Stimulated activated naive CD8-positive, alpha-beta T cell treated with anti-CD3 and anti-CD28 coated beads, Interleukin-15, Interleukin-2, amounts not matched to agents 100 ng/mL and 50 ng/mL, for 24 hours (primary cell): ENCODE measurements around the gene KCTD10.

Experiments
- H3K27ac Mint-ChIP-seq: one replicate; pipeline ENCODE4 v1.8.0; 2021; ENCODE audit warnings: mild to moderate bottlenecking, mixed read lengths
- H3K27me3 Mint-ChIP-seq: one replicate; pipeline ENCODE4 v1.8.0; 2021; ENCODE audit warnings: mixed read lengths
- H3K36me3 Mint-ChIP-seq: one replicate; pipeline ENCODE4 v1.8.0; 2021; ENCODE audit warnings: low read depth, mixed read lengths
- H3K4me1 Mint-ChIP-seq: one replicate; pipeline ENCODE4 v1.8.0; 2021; ENCODE audit warnings: low read depth, mixed read lengths
- H3K4me3 Mint-ChIP-seq: one replicate; pipeline ENCODE4 v1.8.0; 2021; ENCODE audit warnings: mild to moderate bottlenecking, mixed read lengths
- H3K9me3 Mint-ChIP-seq: one replicate; pipeline ENCODE4 v1.8.0; 2021; ENCODE audit warnings: mixed read lengths

KCTD10 gene

GRCh38 chr12:109502332-109502731, 25.2 kb upstream of the KCTD10 start:
- peaks cover 80% of the 10 kb centered on the region for H3K36me3 Mint-ChIP-seq
- H3K4me3 Mint-ChIP-seq = no peak overlapping the region
- H3K27me3 Mint-ChIP-seq = no peaks in the 10 kb centered on the region
- H3K4me1 Mint-ChIP-seq = no peaks in the 10 kb centered on the region
- H3K9me3 Mint-ChIP-seq = no peaks in the 10 kb centered on the region
- no peak overlapping the region for H3K27ac Mint-ChIP-seq

GRCh38 chr12:109501299-109501698, 24.2 kb upstream of the KCTD10 start:
- Mint-ChIP-seq H3K36me3 (peaks cover 74% of the 10 kb centered on the region), H3K4me3 (no peak overlapping the region), H3K9me3 (no peaks in the 10 kb centered on the region), H3K27me3 (no peaks in the 10 kb centered on the region), H3K27ac (no peak overlapping the region), H3K4me1 (no peaks in the 10 kb centered on the region)

DNA sequence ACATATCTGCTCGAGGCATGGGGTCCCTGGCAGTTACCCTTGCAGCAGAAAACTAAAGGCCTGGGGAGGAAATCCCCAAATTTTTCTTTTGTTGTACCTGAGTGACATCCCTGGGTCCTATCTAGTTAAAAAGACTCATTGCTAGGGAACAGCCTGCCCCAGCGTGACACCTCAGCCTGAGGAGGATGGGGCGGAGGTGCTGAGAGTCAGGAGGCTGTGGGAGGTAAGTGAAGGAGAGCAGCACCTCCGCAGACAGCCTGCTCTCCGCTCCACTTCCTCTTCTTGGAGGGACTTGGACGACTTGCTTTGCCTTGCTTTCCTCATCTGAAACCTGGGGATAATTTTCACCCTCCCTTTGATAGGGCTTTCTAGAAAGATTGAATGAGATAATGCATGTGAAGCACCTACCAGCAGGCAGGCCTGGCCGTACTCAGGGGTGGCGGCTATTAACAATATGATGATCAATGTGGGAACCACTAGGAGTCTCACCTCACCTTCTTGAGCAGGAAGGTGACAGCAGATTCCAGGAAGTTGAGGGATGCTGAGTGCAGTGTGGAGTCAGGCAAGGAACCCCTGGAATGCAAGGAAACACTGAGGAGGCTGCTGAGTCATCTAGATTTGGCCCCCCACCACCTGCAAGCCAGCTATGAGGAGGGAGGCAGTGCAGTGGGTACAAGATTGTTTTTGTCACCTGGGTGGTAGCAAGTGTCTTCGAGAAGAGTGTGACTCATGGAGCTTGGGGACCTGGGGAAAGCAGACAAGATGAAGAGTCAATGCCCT, 23.5 kb upstream of the KCTD10 start:
- Mint-ChIP-seq H3K4me1 (no peaks in the 10 kb centered on the region), H3K9me3 (no peaks in the 10 kb centered on the region), H3K36me3 (peaks cover 77% of the 10 kb centered on the region), H3K27me3 (no peaks in the 10 kb centered on the region), H3K4me3 (no peak overlapping the region), H3K27ac (no peak overlapping the region)

DNA sequence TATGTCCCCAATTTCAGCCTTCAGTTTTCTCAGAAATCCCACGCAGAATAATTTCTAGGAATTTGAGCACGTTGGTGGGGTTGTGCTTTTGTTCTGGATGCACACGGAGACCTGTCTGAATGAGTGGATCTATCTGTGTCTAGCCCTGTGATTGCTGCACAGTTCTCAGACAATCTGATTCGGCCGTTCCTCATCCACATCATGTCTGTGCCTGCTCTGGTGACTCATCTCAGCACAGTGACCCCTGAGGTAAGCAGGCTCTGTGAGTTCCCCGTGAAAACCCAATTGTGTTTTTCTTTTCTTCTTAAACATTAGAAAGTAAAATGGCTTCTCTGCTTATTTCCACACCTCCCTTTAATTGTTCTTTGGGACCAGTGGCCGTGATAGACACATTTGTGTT, 20.6 kb upstream of the KCTD10 start:
- H3K9me3 Mint-ChIP-seq = no peaks in the 10 kb centered on the region
- no peaks in the 10 kb centered on the region for H3K27me3 Mint-ChIP-seq
- H3K4me1 Mint-ChIP-seq = no peaks in the 10 kb centered on the region
- no peak overlapping the region for H3K4me3 Mint-ChIP-seq
- peaks cover 74% of the 10 kb centered on the region for H3K36me3 Mint-ChIP-seq
- H3K27ac Mint-ChIP-seq = no peak overlapping the region

DNA sequence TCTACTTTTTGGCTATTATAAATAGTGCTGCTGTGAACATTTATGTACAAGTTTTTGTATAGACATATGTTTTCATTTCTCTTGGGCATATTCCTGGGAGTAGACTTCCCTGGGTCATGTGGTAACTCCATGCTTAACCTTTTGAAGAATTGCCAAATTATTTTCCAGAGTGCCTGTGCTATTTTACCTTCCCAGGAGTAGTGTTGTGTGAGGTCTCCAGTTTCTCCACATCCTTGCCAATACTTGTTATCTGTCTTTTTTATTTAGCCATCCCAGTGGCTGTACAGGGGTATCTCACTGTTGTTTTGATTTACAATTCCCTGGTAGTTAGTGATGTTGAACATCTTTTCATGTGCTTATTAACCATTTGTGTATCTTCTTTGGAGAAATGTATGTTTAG, 19.2 kb upstream of the KCTD10 start:
- H3K9me3 Mint-ChIP-seq = no peaks in the 10 kb centered on the region
- H3K36me3 Mint-ChIP-seq = peaks cover 67% of the 10 kb centered on the region
- H3K27ac Mint-ChIP-seq = no peak overlapping the region
- no peaks in the 10 kb centered on the region for H3K27me3 Mint-ChIP-seq
- no peaks in the 10 kb centered on the region for H3K4me1 Mint-ChIP-seq
- H3K4me3 Mint-ChIP-seq = no peak overlapping the region

DNA sequence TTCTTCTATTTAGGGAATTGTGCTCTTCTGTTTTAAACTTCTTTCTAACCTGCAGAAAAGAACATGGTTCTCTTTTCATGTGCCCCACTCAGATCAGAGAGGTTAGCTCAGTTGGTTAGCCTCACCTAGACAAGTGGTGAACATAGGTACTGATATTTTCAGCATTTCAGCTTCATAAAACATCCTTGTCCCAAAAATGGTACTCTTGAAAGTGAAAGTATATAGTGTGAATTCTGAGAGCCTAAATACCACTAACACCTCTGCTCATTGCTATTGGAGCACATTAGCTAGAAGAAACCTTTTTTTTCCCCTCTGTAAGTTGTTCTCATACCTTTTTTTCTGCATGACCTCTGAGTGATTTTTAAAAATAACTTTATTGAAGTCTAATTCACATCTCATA, 17.9 kb upstream of the KCTD10 start:
- Mint-ChIP-seq H3K27me3 (no peaks in the 10 kb centered on the region), H3K36me3 (peaks cover 61% of the 10 kb centered on the region), H3K4me1 (no peaks in the 10 kb centered on the region), H3K4me3 (no peak overlapping the region), H3K9me3 (no peaks in the 10 kb centered on the region), H3K27ac (no peak overlapping the region)

- H3K4me1 Mint-ChIP-seq = no peaks in the 10 kb centered on the region
- H3K9me3 Mint-ChIP-seq = no peaks in the 10 kb centered on the region
- H3K4me3 Mint-ChIP-seq = no peak overlapping the region
- H3K27me3 Mint-ChIP-seq = no peaks in the 10 kb centered on the region
- H3K27ac Mint-ChIP-seq = no peak overlapping the region
- peaks cover 61% of the 10 kb centered on the region for H3K36me3 Mint-ChIP-seq
Observed at GRCh38 chr12:109494348-109494881, 17.3 kb upstream of the KCTD10 start.

DNA sequence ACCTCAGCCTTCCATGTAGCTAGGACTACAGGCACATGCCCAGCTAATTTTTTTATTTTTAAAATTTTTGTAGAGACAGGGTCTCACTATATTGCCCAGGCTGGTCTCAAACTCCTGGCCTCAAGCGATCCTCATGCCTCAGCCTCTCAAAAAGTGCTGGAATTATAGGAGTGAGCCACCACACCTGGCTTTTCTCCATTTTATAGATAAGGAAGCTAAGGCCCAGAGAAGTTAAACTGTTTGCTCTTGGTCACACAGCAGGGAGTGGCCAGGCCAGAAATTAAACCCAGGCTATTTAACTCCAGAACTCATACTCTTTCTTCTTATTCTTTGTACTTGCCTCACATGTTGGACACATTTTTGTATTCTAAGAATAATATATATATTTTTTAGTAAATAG, 16.8 kb upstream of the KCTD10 start:
- Mint-ChIP-seq H3K4me3 (no peak overlapping the region), H3K27ac (no peak overlapping the region), H3K4me1 (no peaks in the 10 kb centered on the region), H3K27me3 (no peaks in the 10 kb centered on the region), H3K9me3 (no peaks in the 10 kb centered on the region), H3K36me3 (peaks cover 60% of the 10 kb centered on the region)

DNA sequence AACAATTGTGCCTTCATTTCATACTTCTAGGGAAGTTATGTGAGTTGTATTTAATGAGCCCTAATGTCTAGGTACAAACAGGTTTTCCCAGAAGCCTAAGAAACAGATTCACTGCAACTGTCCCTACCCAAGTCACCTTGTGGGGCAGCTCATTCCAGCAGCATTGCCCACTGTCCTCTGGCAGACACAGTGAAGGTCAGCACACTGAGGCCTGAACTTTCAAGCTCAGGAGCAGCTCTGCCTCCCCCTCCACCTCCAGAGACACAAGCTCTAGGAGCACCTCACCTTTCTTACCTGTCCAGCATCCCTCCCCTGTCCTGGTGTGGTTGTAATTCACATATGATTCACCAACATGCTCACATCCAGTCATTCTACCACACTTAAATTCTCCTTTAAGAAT, 16.0 kb upstream of the KCTD10 start:
- Mint-ChIP-seq H3K9me3 (no peaks in the 10 kb centered on the region), H3K4me1 (no peaks in the 10 kb centered on the region), H3K36me3 (peaks cover 58% of the 10 kb centered on the region), H3K4me3 (no peak overlapping the region), H3K27ac (no peak overlapping the region), H3K27me3 (no peaks in the 10 kb centered on the region)

GRCh38 chr12:109492371-109492770, 15.3 kb upstream of the KCTD10 start:
- no peak overlapping the region for H3K4me3 Mint-ChIP-seq
- H3K4me1 Mint-ChIP-seq = no peaks in the 10 kb centered on the region
- peaks cover 59% of the 10 kb centered on the region for H3K36me3 Mint-ChIP-seq

GRCh38 chr12:109491671-109492070, 14.6 kb upstream of the KCTD10 start:
- H3K27ac Mint-ChIP-seq = no peak overlapping the region
- H3K27me3 Mint-ChIP-seq = no peaks in the 10 kb centered on the region
- H3K9me3 Mint-ChIP-seq = no peaks in the 10 kb centered on the region
- H3K36me3 Mint-ChIP-seq = peaks cover 64% of the 10 kb centered on the region
- no peak overlapping the region for H3K4me3 Mint-ChIP-seq
- H3K4me1 Mint-ChIP-seq = no peaks in the 10 kb centered on the region

More at GRCh38 chr12:109492371-109492770, 15.3 kb upstream of the KCTD10 start:
- Mint-ChIP-seq H3K9me3 (no peaks in the 10 kb centered on the region), H3K27me3 (no peaks in the 10 kb centered on the region), H3K27ac (no peak overlapping the region)

DNA sequence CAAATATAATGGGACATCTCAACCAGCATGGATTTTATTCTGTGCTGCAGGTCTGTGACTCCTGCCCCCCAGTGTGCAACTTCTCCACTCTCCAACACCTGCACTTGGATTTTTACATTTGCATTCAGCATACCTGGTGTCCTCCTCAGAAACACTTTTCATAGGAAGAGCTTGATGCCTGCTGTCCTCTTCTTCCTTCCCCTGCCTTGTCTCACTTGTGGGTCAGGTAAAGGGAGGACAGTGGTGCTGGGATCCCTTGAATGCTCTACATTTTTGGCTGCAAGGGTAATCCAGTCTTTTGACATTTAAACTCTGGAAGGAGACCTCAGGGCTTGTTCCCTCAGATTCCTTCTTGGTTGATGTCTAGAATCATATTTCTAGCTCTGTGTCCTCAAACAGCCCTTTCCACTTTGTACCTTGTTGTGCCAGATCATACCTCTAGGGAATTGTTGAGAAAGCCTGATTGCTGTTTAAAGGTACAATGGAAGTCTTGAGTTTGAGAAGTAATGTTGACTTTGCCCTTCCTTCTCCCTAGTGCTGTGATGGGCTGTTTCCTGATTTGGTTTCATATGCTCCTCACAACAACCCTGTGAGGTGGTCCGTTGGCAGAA, 13.0 kb upstream of the KCTD10 start:
- Mint-ChIP-seq H3K9me3 (no peaks in the 10 kb centered on the region), H3K4me1 (no peaks in the 10 kb centered on the region), H3K36me3 (peaks cover 63% of the 10 kb centered on the region), H3K4me3 (no peak overlapping the region), H3K27ac (no peak overlapping the region), H3K27me3 (no peaks in the 10 kb centered on the region)

DNA sequence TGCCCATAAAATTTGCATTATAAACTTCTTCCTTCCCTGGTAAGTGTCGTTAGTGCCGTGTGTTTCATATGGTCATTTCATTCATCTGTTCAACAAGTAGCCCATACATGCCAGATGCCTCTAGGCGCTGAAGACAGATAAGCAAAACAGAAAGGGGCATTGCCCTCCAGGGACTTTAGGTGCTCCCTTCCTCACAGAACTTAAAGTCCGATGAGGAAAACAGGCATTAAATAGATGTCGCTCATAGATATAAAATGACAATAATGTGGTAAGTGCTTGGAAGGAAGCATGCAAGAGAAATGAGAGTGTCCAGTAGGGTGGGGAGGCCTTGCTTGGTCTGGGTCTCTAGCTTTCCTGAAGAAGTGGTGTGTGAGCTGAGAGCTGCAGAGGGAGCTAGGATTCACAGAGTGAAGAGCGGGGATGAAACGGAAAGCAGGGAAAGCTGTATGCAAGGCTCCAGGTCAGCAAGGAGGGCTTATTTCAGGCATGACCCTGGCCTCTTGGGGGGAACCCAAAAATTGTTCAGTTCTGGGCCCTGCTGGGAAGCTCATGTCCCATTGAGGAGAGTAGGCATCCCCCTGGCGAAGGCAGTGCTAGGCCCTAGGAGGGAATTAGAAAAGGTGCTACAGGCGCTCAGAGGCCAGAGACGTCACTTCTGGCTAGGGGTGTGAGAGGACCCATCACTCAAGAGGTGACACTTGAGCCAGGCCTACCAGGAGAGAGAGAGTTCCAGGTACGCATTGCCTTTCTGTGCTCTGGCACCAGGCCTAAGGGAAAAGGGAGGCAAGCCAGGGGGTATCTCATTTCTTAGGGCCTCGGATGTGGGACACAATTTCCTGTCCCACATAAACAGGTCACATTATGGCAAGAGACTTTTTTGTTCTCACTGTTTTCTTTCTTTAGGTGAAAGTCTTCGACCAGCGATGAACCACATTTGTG, 12.2 kb upstream of the KCTD10 start:
- H3K27ac Mint-ChIP-seq = no peak overlapping the region
- H3K36me3 Mint-ChIP-seq = peaks cover 62% of the 10 kb centered on the region
- no peaks in the 10 kb centered on the region for H3K4me1 Mint-ChIP-seq
- H3K4me3 Mint-ChIP-seq = no peak overlapping the region
- H3K9me3 Mint-ChIP-seq = no peaks in the 10 kb centered on the region
- no peaks in the 10 kb centered on the region for H3K27me3 Mint-ChIP-seq

DNA sequence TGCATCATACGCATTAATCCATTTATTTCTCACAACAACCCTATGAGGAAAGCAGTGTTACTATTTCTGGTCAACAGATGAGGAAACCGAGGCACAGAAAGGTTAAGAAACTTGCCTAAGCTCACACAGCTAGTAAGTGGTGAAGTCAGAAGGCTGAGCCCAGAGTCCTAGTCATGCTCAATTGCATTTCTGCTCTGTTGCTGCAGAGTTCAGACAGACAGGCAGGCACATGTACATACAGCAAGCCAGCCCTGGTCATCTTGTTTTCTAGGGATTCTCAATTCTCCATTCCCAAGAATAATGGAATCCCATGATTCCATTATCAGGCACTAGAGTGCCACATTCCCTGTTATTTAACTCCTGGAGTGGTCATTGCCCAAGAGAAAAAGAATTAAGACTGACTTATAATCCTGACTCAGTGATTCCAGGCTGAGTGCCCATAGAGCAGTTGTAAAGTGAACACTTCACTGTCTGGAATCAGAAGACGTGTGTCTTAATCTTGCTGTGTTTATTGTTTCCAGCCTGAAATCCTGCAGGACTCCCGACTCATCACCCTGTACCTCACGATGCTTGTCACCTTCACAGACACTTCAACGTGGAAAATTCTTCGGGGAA, 11.1 kb upstream of the KCTD10 start:
- no peaks in the 10 kb centered on the region for H3K27me3 Mint-ChIP-seq
- H3K9me3 Mint-ChIP-seq = no peaks in the 10 kb centered on the region
- H3K4me1 Mint-ChIP-seq = no peaks in the 10 kb centered on the region
- no peak overlapping the region for H3K27ac Mint-ChIP-seq
- peaks cover 60% of the 10 kb centered on the region for H3K36me3 Mint-ChIP-seq
- no peak overlapping the region for H3K4me3 Mint-ChIP-seq
